Type B pancreatic cell (in vitro differentiated cells): ENCODE data around the gene ANKRD13B. TPM values are rescaled to one million over a fixed set of nuclear protein-coding genes. Genes with fewer than 3 reads are reported as not detected.

Experiments
- DNase-seq: peaks from one replicate; pipeline ENCODE4 v3.0.0; 2021; ENCODE audit warnings: mixed read lengths; ENCODE audit not compliant: unreplicated experiment; ENCODE audit errors: extremely low spot score
- H3K27ac Mint-ChIP-seq: 2 replicates; pipeline ENCODE4 v1.8.0; 2021; ENCODE audit warnings: mild to moderate bottlenecking, mixed read lengths
- H3K27me3 Mint-ChIP-seq: 2 replicates; pipeline ENCODE4 v1.8.0; 2021; ENCODE audit warnings: mixed read lengths
- H3K36me3 Mint-ChIP-seq: 2 replicates; pipeline ENCODE4 v1.8.0; 2021; ENCODE audit warnings: mixed read lengths
- H3K4me1 Mint-ChIP-seq: one replicate; pipeline ENCODE4 v1.8.0; 2021; ENCODE audit warnings: mixed read lengths; ENCODE audit not compliant: unreplicated experiment
- H3K4me3 Mint-ChIP-seq: 2 replicates; pipeline ENCODE4 v1.8.0; 2021; ENCODE audit warnings: mild to moderate bottlenecking, mixed read lengths
- H3K9me3 Mint-ChIP-seq: 2 replicates; pipeline ENCODE4 v1.8.0; 2021; ENCODE audit warnings: mixed read lengths
- total RNA-seq: library from RNA; stranded (reverse); gene quantifications from 2 replicates; pipeline ENCODE4 v1.2.1, GENCODE V29; 2021; ENCODE audit warnings: low replicate concordance
- TF ChIP-seq, protein P1 (sequence below): fragments of 200-600 bp; sonication (generic); conservative IDR thresholded peaks from 2 replicates; pipeline ENCODE4 v1.5.0; 2021; ENCODE audit warnings: antibody characterized with exemption, mild to moderate bottlenecking

ANKRD13B gene
- total RNA-seq, 1 donor from 2014 or later = 50.5 TPM

GRCh38 chr17:29607557-29608195 lies 14.7 kb downstream of the ANKRD13B start:
- no peaks in the 10 kb centered on the region for H3K9me3 Mint-ChIP-seq
- DNase-seq = no peak
- no peak overlapping the region for H3K27ac Mint-ChIP-seq
- no peak overlapping the region for H3K4me3 Mint-ChIP-seq
- H3K27me3 Mint-ChIP-seq = no peaks in the 10 kb centered on the region
- TF ChIP-seq, protein P1, sequence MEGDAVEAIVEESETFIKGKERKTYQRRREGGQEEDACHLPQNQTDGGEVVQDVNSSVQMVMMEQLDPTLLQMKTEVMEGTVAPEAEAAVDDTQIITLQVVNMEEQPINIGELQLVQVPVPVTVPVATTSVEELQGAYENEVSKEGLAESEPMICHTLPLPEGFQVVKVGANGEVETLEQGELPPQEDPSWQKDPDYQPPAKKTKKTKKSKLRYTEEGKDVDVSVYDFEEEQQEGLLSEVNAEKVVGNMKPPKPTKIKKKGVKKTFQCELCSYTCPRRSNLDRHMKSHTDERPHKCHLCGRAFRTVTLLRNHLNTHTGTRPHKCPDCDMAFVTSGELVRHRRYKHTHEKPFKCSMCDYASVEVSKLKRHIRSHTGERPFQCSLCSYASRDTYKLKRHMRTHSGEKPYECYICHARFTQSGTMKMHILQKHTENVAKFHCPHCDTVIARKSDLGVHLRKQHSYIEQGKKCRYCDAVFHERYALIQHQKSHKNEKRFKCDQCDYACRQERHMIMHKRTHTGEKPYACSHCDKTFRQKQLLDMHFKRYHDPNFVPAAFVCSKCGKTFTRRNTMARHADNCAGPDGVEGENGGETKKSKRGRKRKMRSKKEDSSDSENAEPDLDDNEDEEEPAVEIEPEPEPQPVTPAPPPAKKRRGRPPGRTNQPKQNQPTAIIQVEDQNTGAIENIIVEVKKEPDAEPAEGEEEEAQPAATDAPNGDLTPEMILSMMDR = no peak
- peaks cover 10% of the 10 kb centered on the region for H3K36me3 Mint-ChIP-seq
- no peaks in the 10 kb centered on the region for H3K4me1 Mint-ChIP-seq

- H3K4me3 Mint-ChIP-seq = no peak overlapping the region
- no peaks in the 10 kb centered on the region for H3K9me3 Mint-ChIP-seq
- H3K27me3 Mint-ChIP-seq = no peaks in the 10 kb centered on the region
- no peaks in the 10 kb centered on the region for H3K4me1 Mint-ChIP-seq
- DNase-seq = no peak
- H3K36me3 Mint-ChIP-seq = peaks cover 5% of the 10 kb centered on the region
- H3K27ac Mint-ChIP-seq = no peak overlapping the region
- TF ChIP-seq, protein P1 = no peak
These were observed 16.1 kb downstream of the ANKRD13B start for GRCh38 chr17:29608986-29609385.

GRCh38 chr17:29610395-29610794 lies 17.5 kb downstream of the ANKRD13B start:
- Mint-ChIP-seq H3K36me3 (peaks cover 5% of the 10 kb centered on the region), H3K4me1 (no peaks in the 10 kb centered on the region), H3K4me3 (no peak overlapping the region), H3K27ac (no peak overlapping the region), H3K27me3 (peaks cover 7% of the 10 kb centered on the region), H3K9me3 (no peaks in the 10 kb centered on the region)
- TF ChIP-seq, protein P1 = no peak
- DNase-seq = no peak

- Mint-ChIP-seq H3K9me3 (no peaks in the 10 kb centered on the region), H3K27me3 (peaks cover 18% of the 10 kb centered on the region), H3K36me3 (peaks cover 5% of the 10 kb centered on the region), H3K4me1 (no peaks in the 10 kb centered on the region), H3K27ac (no peak overlapping the region), H3K4me3 (no peak overlapping the region)
- TF ChIP-seq, protein P1 = no peak
- DNase-seq = no peak
These were observed 18.6 kb downstream of the ANKRD13B start for GRCh38 chr17:29611351-29612093.

- TF ChIP-seq, protein P1 = no peak
- no peak for DNase-seq
- Mint-ChIP-seq H3K4me1 (no peaks in the 10 kb centered on the region), H3K27ac (no peak overlapping the region), H3K9me3 (no peaks in the 10 kb centered on the region), H3K4me3 (no peak overlapping the region), H3K27me3 (peaks cover 23% of the 10 kb centered on the region), H3K36me3 (peaks cover 5% of the 10 kb centered on the region)
These were observed 19.1 kb downstream of the ANKRD13B start for GRCh38 chr17:29612094-29612403.
